ENCODE measurements around the gene DIP2A. TPM values are rescaled to one million over a fixed set of nuclear protein-coding genes. Genes with fewer than 3 reads are reported as not detected.
"Not testable (repeated sequence)": the region's sequence is repeated elsewhere in the genome, so short reads cannot be mapped to it uniquely, and the experiment has no call there.

DIP2A gene
- total RNA-seq, 4 donors from 2014 or later = 25.9 to 57.4 (median 33.3) TPM

- DNase-seq (ENCODE audit: low spot score) (no peak), ATAC-seq (ENCODE audit: low FRiP score) (no peak)
- TF ChIP-seq CTCF (IDR thresholded peaks at IDR 0.05) = no peak
Measured at GRCh38 chr21:46567348-46567747, 108.7 kb downstream of the DIP2A start.

GRCh38 chr21:46568562-46568961, 109.9 kb downstream of the DIP2A start:
- no peak for ATAC-seq (ENCODE audit: low FRiP score)
- DNase-seq (ENCODE audit: low spot score) = no peak
- TF ChIP-seq CTCF (IDR thresholded peaks at IDR 0.05) = no peak

- no peak for ATAC-seq (ENCODE audit: low FRiP score)
- no peak for DNase-seq (ENCODE audit: low spot score)
Measured at GRCh38 chr21:46569081-46569480, 110.4 kb downstream of the DIP2A start.

GRCh38 chr21:46570119-46570518, 111.4 kb downstream of the DIP2A start:
- ATAC-seq (ENCODE audit: low FRiP score) = no peak
- DNase-seq (ENCODE audit: low spot score) = no peak
- no peak for TF ChIP-seq CTCF (IDR thresholded peaks at IDR 0.05)

More at GRCh38 chr21:46569081-46569480, 110.4 kb downstream of the DIP2A start:
- no peak for TF ChIP-seq CTCF (IDR thresholded peaks at IDR 0.05)

- no peak for ATAC-seq (ENCODE audit: low FRiP score)
- DNase-seq (ENCODE audit: low spot score) = no peak
- no peak for TF ChIP-seq CTCF (IDR thresholded peaks at IDR 0.05)
Measured at GRCh38 chr21:46570631-46571030, 111.9 kb downstream of the DIP2A start.

- TF ChIP-seq CTCF (IDR thresholded peaks at IDR 0.05) = no peak
- DNase-seq (ENCODE audit: low spot score) (no peak), ATAC-seq (ENCODE audit: low FRiP score) (no peak)
Measured at GRCh38 chr21:46572850-46573249, 114.2 kb downstream of the DIP2A start.

- not testable (repeated sequence) for ATAC-seq (ENCODE audit: low FRiP score); DNase-seq (ENCODE audit: low spot score)
Measured at GRCh38 chr21:46577786-46578185, 119.1 kb downstream of the DIP2A start.

GRCh38 chr21:46579394-46579793, 120.7 kb downstream of the DIP2A start:
- not testable (repeated sequence) for DNase-seq (ENCODE audit: low spot score); ATAC-seq (ENCODE audit: low FRiP score)
